Lower lobe of right lung (tissue), 2 donors: ENCODE measurements around the gene D2HGDH. TPM values are rescaled to one million over a fixed set of nuclear protein-coding genes. Genes with fewer than 3 reads are reported as not detected.

ENCODE experiments used
- ATAC-seq, 2 donors: fragments of 200-7000 bp; cut with Tn5 transposase; one replicate each; pipeline ENCODE4 v1.9.1; 2020 to 2022; ENCODE audit warnings: mild to moderate bottlenecking in 2 of 2, moderate library complexity in 2 of 2
- DNase-seq: peaks from one replicate; pipeline ENCODE4 v3.0.0-alpha.2; 2020
- H3K27ac ChIP-seq: fragments of 200-600 bp; one replicate; pipeline ENCODE4 v1.8.0; 2022
- H3K27me3 ChIP-seq: fragments of 200-600 bp; one replicate; pipeline ENCODE4 v1.8.0; 2022; ENCODE audit warnings: low read depth
- H3K36me3 ChIP-seq: fragments of 200-600 bp; one replicate; pipeline ENCODE4 v1.8.0; 2022; ENCODE audit warnings: mild to moderate bottlenecking
- H3K4me1 ChIP-seq: fragments of 200-600 bp; one replicate; pipeline ENCODE4 v1.8.0; 2022
- H3K4me3 ChIP-seq: fragments of 200-600 bp; one replicate; pipeline ENCODE4 v1.8.0; 2022; ENCODE audit warnings: mild to moderate bottlenecking
- H3K9me3 ChIP-seq: fragments of 200-600 bp; one replicate; pipeline ENCODE4 v1.8.0; 2022
- intact Hi-C: fragments of 100-400 bp; cut with DNase I; formaldehyde crosslinking; loops from one replicate; pipeline ENCODE4 v1.11.0; 2022
- total RNA-seq: library from RNA; stranded (reverse); fragmentation: NEBNext Ultra II Directional; extraction: Animal tissue kit (Norgen Biotek cat#: 25700); gene quantifications from one replicate; pipeline ENCODE4 v1.2.1, GENCODE V29; 2021
- TF ChIP-seq, protein P1 (sequence below): fragments of 200-600 bp; IDR thresholded peaks from one replicate; pipeline ENCODE4 v1.8.0; 2022; ENCODE audit warnings: antibody characterized with exemption, mild to moderate bottlenecking
- donor health status: DM: no; HTN: yes; CAD: no; lungs with severe emphysema.

The D2HGDH gene
- total RNA-seq, 1 donor from 2014 or later: 29.4 TPM

DNA sequence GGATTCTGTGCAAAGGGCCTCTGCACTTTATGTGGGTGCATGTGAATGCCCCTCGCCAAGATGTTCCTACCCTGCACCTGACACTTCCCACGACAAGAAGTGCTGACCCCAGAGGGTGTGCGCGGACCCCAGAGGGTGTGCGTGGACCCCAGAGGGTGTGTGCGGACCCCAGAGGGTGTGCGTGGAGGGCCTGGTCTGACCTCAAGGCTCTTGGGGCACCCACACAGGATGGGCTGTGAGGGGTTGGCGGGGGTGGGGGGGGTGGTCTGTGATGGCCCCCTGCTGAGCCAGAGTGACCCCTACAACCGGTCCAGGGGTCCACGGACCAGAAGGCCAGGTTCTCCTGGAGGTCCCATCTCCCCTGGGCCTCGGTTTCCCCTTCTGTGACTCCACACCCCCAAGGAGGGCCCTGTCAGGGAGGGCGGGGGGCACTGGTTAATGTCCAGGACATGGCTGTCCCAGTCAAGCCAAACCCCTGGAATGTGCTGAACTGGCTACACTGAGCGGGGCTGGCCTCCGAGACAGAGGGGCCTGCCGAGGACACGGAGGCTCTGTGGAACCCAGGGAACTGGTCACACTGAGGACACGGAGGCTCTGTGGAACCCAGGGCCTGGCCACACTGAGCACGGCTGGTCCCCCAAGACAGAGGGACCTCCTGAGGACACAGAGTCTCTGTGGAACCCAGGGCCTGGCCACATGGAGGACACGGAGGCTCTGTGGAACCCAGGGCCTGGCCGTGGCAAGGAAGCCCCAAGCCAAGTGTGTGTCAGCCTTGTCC, 77.7 kb downstream of the D2HGDH start:
- no peaks in the 10 kb centered on the region for H3K9me3 ChIP-seq
- H3K4me1 ChIP-seq: peaks cover 3% of the 10 kb centered on the region
- no peak overlapping the region for H3K4me3 ChIP-seq
- TF ChIP-seq, protein P1, sequence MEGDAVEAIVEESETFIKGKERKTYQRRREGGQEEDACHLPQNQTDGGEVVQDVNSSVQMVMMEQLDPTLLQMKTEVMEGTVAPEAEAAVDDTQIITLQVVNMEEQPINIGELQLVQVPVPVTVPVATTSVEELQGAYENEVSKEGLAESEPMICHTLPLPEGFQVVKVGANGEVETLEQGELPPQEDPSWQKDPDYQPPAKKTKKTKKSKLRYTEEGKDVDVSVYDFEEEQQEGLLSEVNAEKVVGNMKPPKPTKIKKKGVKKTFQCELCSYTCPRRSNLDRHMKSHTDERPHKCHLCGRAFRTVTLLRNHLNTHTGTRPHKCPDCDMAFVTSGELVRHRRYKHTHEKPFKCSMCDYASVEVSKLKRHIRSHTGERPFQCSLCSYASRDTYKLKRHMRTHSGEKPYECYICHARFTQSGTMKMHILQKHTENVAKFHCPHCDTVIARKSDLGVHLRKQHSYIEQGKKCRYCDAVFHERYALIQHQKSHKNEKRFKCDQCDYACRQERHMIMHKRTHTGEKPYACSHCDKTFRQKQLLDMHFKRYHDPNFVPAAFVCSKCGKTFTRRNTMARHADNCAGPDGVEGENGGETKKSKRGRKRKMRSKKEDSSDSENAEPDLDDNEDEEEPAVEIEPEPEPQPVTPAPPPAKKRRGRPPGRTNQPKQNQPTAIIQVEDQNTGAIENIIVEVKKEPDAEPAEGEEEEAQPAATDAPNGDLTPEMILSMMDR: no peak
- no peak overlapping the region for H3K27ac ChIP-seq
- ATAC-seq: no peak
- peaks cover 24% of the 10 kb centered on the region for H3K27me3 ChIP-seq
- intact Hi-C loops: no loop called here
- no peak for DNase-seq
- no peaks in the 10 kb centered on the region for H3K36me3 ChIP-seq

GRCh38 chr2:241812730-241813643, 78.6 kb downstream of the D2HGDH start:
- TF ChIP-seq, protein P1: no peak
- Histone ChIP-seq H3K4me3 (no peak overlapping the region), H3K4me1 (peaks cover 8% of the 10 kb centered on the region), H3K27ac (no peak overlapping the region), H3K27me3 (peaks cover 24% of the 10 kb centered on the region), H3K36me3 (no peaks in the 10 kb centered on the region), H3K9me3 (no peaks in the 10 kb centered on the region)
- ATAC-seq (no peak), DNase-seq (no peak)
- intact Hi-C loops: no loop called here

GRCh38 chr2:241813644-241814392, 79.4 kb downstream of the D2HGDH start:
- H3K4me1 ChIP-seq: peaks cover 8% of the 10 kb centered on the region
- DNase-seq (no peak), ATAC-seq (peak in 1 of 2 donors; percentile 50)
- H3K36me3 ChIP-seq: no peaks in the 10 kb centered on the region
- TF ChIP-seq, protein P1: no peak
- H3K9me3 ChIP-seq: no peaks in the 10 kb centered on the region
- H3K27ac ChIP-seq: no peak overlapping the region
- H3K4me3 ChIP-seq: no peak overlapping the region
- intact Hi-C loops: no loop called here
- peaks cover 24% of the 10 kb centered on the region for H3K27me3 ChIP-seq

- intact Hi-C loops: no loop called here
- ATAC-seq (no peak), DNase-seq (no peak)
- H3K27ac ChIP-seq: no peak overlapping the region
- H3K4me1 ChIP-seq: peaks cover 8% of the 10 kb centered on the region
- TF ChIP-seq, protein P1: no peak
- H3K36me3 ChIP-seq: no peaks in the 10 kb centered on the region
- H3K4me3 ChIP-seq: no peak overlapping the region
- peaks cover 24% of the 10 kb centered on the region for H3K27me3 ChIP-seq
- no peaks in the 10 kb centered on the region for H3K9me3 ChIP-seq
Observed at GRCh38 chr2:241814393-241814642, 79.9 kb downstream of the D2HGDH start.

DNA sequence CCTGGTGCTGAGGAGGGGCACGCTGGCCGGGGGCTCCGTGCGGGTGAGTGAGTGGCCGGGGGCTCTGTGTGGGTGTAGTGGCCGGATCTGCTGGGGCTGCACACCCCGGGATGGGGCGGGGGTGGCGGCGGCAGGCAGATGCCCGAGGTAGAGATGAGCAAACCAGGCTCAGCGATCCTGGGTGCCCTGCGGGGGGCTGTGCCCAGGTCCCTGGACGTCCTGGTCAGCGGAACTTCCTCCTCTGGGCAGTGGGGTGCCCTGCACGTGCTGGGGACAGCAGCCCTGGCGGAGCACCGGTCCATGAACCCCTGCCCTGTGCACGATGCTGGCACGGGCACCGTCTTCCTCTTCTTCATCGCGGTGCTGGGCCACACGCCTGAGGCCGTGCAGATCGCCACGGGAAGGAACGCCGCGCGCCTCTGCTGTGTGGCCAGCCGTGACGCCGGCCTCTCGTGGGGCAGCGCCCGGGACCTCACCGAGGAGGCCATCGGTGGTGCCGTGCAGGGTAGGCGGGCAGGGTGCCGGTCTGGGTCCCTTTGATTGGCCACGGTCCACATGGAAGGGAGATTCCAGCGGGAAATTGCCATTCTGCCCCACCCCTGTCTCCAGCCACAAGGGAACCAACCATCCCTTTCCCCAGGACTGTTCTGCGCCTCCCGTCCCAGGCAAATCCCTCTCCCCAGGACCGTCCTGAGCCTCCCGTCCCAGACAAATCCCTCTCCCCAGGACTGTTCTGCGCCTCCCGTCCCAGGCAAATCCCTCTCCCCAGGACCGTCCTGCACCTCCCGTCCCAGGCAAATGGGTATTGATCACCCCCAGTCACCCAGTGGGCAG, 80.4 kb downstream of the D2HGDH start:
- Histone ChIP-seq H3K27ac (no peak overlapping the region), H3K9me3 (no peaks in the 10 kb centered on the region), H3K4me3 (no peak overlapping the region), H3K36me3 (no peaks in the 10 kb centered on the region), H3K27me3 (peaks cover 24% of the 10 kb centered on the region), H3K4me1 (peaks cover 8% of the 10 kb centered on the region)
- ATAC-seq (no peak), DNase-seq (peak; percentile 44)
- intact Hi-C loops: no loop called here
- TF ChIP-seq, protein P1: no peak
